HFF-Myc (cell line): ENCODE data around the gene KCTD8.

Source experiments
- DNase-seq: peaks from one replicate; pipeline ENCODE4 v3.0.0-alpha.2; 2011; ENCODE audit warnings: low read depth; ENCODE audit errors: extremely low read depth
- H3K4me3 ChIP-seq: replicated peaks from 2 replicates; pipeline ENCODE4 v1.5.1; 2011; ENCODE audit warnings: low read depth, mild to moderate bottlenecking, control low read depth, low read length
- TF ChIP-seq, protein P1 (sequence below): IDR thresholded peaks from 2 replicates; pipeline ENCODE4 v1.5.1; 2012; ENCODE audit warnings: mild to moderate bottlenecking, low read depth, low read length, control low read depth; ENCODE audit errors: missing control alignments

Gene KCTD8

DNA sequence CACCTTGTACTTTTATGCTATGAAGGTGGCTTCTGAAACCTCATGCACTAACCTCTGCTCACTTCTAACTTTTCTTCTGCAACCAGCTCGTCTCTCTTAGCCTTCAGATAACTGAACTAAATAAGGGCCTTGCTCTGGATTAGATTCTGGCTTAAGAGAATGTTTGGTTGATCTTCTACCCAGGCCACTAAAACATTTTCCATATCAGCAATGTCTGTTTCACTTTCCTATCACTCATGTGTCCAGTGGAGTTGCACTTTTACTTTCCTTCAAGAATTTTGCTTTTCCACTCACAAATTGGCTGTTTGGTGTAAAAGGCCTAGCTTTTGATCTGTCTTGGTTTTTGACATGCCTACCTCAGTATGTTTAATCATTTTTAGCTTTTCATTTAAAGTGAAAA lies 105.8 kb downstream of the KCTD8 start:
- H3K4me3 ChIP-seq: no peak overlapping the region
- TF ChIP-seq, protein P1, sequence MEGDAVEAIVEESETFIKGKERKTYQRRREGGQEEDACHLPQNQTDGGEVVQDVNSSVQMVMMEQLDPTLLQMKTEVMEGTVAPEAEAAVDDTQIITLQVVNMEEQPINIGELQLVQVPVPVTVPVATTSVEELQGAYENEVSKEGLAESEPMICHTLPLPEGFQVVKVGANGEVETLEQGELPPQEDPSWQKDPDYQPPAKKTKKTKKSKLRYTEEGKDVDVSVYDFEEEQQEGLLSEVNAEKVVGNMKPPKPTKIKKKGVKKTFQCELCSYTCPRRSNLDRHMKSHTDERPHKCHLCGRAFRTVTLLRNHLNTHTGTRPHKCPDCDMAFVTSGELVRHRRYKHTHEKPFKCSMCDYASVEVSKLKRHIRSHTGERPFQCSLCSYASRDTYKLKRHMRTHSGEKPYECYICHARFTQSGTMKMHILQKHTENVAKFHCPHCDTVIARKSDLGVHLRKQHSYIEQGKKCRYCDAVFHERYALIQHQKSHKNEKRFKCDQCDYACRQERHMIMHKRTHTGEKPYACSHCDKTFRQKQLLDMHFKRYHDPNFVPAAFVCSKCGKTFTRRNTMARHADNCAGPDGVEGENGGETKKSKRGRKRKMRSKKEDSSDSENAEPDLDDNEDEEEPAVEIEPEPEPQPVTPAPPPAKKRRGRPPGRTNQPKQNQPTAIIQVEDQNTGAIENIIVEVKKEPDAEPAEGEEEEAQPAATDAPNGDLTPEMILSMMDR: no peak
- DNase-seq: no peak

DNA sequence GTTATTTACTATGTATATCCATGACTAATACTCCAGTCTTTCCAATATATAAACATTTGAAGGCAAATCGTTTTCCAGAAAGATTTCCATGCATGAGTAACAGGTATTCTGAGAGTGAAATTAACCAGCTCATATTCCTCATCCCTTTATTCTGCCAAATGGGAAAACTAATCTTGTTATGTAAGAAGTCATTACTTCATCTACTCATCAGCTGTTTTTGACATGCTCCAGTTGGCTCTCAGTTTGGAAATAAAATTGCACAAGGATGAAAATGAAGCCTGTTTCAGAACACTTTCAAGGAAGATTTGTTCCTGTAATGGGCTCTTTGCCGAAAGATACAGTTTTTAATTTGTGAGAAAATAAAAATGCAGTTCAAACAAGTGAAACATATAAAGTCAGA lies 121.9 kb downstream of the KCTD8 start:
- H3K4me3 ChIP-seq: no peak overlapping the region
- TF ChIP-seq, protein P1: no peak
- no peak for DNase-seq

DNA sequence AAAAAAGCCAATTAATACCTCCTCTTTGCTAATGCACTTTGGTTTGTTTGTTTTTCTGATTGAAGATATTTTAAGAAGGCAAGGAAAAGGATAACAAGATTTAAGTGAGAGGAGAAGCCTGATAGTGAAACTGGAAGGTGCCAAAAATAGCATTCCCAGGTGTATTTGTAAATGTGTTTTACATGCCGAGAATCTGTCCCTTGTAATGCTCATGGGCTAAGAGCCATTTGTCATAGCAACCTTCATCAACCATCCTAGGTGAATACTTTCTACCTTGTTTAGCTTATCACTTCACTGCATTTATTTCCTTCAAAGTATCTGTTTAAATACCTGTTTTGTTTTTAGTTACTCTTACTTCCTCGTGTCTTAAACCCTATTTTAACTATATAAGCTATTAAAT lies 127.8 kb downstream of the KCTD8 start:
- H3K4me3 ChIP-seq: no peak overlapping the region
- no peak for DNase-seq
- TF ChIP-seq, protein P1: no peak

DNA sequence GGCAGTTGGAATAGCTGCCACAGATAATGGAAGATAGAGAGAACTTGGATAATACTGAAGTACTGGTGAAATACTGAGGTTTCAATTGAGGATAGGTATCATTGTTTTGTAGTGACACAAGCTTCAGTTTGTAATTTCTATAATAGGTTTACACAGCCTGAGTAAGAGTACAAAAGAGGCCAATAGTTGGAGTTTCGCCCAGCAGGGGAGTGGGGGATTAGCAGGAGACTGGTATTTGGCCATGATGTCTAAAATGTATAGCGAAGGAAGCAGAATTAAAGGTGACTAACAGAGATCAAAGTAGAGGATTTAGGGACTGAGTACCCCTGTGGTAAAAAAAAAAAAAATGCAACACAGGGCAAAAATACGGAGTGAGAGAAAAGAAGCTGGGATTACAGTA lies 129.5 kb downstream of the KCTD8 start:
- H3K4me3 ChIP-seq: no peak overlapping the region
- DNase-seq: no peak
- TF ChIP-seq, protein P1: no peak

DNA sequence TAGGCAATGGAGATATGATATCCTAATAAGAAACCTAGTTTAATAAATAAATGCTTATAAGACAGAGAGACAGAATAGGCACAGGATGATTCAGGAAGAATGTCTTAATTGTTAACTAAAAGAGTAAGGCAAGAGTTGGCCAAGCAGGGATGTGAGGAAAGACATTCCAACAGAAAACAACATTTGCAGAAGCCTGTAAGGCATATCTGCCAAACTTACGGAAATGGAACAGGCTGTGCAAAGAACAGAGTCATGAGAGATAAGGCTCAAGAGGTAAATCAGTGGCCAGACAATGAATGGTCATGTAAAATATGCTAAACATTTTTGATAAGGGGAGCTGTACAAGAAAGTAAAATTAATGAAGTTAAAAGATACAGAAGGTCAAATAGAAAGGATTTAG lies 134.9 kb downstream of the KCTD8 start:
- no peak for DNase-seq
- H3K4me3 ChIP-seq: no peak overlapping the region
- TF ChIP-seq, protein P1: no peak

DNA sequence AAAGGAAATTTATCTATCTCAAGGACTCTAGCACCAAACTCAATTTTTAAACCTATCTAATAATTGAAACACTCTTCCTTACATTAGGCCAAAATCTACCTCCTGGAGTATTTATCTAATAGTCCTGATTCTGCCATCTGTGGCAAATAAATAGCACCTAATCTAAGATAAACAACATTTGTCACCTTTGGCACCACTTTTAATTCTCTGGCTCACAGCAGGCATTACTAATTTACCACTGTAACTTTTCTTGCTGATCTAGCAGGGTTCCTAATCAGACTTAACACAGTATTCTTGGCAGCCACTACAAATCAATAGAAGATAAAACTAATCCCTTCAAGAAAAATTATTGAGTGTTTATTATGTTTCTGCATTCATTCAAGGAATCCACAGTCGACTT lies 161.1 kb downstream of the KCTD8 start:
- no peak overlapping the region for H3K4me3 ChIP-seq
- TF ChIP-seq, protein P1: no peak
- DNase-seq: no peak

DNA sequence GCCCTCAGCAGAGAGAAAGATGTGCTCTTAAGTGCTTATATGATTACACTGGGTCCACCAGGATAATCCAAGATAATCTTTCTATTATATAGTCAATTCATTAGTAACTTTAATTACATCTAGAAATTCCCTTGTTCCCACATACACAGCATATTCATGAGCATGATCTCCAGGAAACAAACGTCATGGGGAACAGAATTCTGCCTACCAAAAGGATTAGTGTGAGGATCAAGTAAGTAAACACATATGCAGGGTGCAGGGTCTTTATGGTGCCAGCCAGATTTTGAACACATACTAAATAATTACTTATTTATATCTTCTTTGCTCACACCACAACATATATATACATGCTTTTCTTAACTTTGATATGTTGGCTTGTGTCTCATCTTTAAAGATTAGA lies 169.1 kb downstream of the KCTD8 start:
- TF ChIP-seq, protein P1: no peak
- H3K4me3 ChIP-seq: no peak overlapping the region
- DNase-seq: no peak
